K562 (cell line): ENCODE measurements around the gene CALHM2.

Source experiments
- CBX3 ChIP-seq, 2 experiments: IDR thresholded peaks; 1 replicate in 1 of 2; 2 replicates in 1 of 2; pipeline ENCODE4 v1.6.1; 2012; ENCODE audit warnings: inconsistent platforms in 2 of 2, low read length in 2 of 2, borderline replicate concordance in 1 of 2, control low read depth in 1 of 2
- ESRRA ChIP-seq: fragments of 450-650 bp; IDR thresholded peaks from 2 replicates; pipeline ENCODE4 v1.6.1; 2014; ENCODE audit warnings: low read depth, mild to moderate bottlenecking, moderate library complexity, borderline replicate concordance
- POLR2A ChIP-seq: fragments of 450-650 bp; conservative IDR thresholded peaks from 2 replicates; pipeline ENCODE4 v1.6.1; 2016
- POLR2H ChIP-seq: IDR thresholded peaks from 2 replicates; pipeline ENCODE4 v1.6.1; 2016; ENCODE audit warnings: missing genetic modification characterization, low read depth, mild to moderate bottlenecking, control low read depth, missing compliant biosample characterization, moderate library complexity
- TAF1 ChIP-seq: IDR thresholded peaks from 2 replicates; pipeline ENCODE4 v1.6.1; 2011; ENCODE audit warnings: mild to moderate bottlenecking, low read length, moderate library complexity; ENCODE audit not compliant: insufficient read depth, control insufficient read depth, severe bottlenecking; ENCODE audit errors: extremely low read depth
- TBL1XR1 ChIP-seq, 2 experiments: IDR thresholded peaks; 2 replicates each; pipeline ENCODE4 v1.6.1; 2012; ENCODE audit warnings: improper control_type of control experiment in 2 of 2, low read length in 2 of 2, mild to moderate bottlenecking in 1 of 2
- ZBTB8A ChIP-seq: fragments of 450-650 bp; IDR thresholded peaks from 2 replicates; pipeline ENCODE4 v1.6.1; 2018; ENCODE audit warnings: mild to moderate bottlenecking, moderate library complexity; ENCODE audit not compliant: partially characterized antibody
- TF ChIP-seq, protein P1 (sequence below), 2 experiments: fragments of 450-650 bp; formaldehyde crosslinking in 1 of 2; IDR thresholded peaks; 2 replicates each; pipeline versions ENCODE4 v1.4.0 to v1.6.1; 2014 to 2020; ENCODE audit warnings: mild to moderate bottlenecking in 2 of 2, borderline replicate concordance in 1 of 2, low read depth in 1 of 2
- TF ChIP-seq, protein P2 (sequence below), 3 experiments: IDR thresholded peaks in 2 of 3; conservative IDR thresholded peaks in 1 of 3; 2 replicates each; pipeline ENCODE4 v1.5.1; 2011 to 2012; ENCODE audit warnings: low read length in 3 of 3, mild to moderate bottlenecking in 3 of 3, control low read depth in 2 of 3, improper control_type of control experiment in 1 of 3, inconsistent platforms in 1 of 3, low read depth in 1 of 3, mixed read lengths in 1 of 3, moderate library complexity in 1 of 3; ENCODE audit not compliant: insufficient read depth in 2 of 3
- TF ChIP-seq, protein P3 (sequence below): sonication (generic); formaldehyde crosslinking; IDR thresholded peaks from 2 replicates; pipeline ENCODE4 v1.4.0; 2020; ENCODE audit warnings: mild to moderate bottlenecking, missing genetic modification reagents

DNA sequence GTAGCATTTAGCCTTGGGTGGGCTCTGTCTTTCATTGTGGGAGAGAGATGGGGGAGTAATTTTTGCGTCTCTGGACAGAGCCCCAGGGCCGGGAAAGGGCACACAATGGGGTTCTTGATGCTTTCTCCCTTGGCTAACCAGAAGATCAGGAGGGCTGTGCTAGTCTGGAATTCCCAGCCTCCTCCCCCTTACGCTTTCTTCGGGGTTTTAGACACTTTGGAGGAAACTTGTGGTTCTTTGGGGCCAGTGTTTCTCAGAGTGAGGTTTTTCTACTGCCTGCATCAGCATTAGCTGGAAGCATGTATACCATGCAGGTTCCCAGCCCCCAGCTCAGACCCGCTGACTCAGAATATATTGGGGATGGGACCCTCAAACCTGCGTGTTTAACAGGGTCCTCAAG, 48.3 kb upstream of the CALHM2 start:
- no peak for TF ChIP-seq POLR2H
- TF ChIP-seq TBL1XR1 (IDR thresholded peaks at IDR 0.05; ENCODE audit: low read length in 2 of 2) = no peak
- TF ChIP-seq POLR2A = no peak
- TF ChIP-seq ESRRA = no peak
- TF ChIP-seq, protein P1, sequence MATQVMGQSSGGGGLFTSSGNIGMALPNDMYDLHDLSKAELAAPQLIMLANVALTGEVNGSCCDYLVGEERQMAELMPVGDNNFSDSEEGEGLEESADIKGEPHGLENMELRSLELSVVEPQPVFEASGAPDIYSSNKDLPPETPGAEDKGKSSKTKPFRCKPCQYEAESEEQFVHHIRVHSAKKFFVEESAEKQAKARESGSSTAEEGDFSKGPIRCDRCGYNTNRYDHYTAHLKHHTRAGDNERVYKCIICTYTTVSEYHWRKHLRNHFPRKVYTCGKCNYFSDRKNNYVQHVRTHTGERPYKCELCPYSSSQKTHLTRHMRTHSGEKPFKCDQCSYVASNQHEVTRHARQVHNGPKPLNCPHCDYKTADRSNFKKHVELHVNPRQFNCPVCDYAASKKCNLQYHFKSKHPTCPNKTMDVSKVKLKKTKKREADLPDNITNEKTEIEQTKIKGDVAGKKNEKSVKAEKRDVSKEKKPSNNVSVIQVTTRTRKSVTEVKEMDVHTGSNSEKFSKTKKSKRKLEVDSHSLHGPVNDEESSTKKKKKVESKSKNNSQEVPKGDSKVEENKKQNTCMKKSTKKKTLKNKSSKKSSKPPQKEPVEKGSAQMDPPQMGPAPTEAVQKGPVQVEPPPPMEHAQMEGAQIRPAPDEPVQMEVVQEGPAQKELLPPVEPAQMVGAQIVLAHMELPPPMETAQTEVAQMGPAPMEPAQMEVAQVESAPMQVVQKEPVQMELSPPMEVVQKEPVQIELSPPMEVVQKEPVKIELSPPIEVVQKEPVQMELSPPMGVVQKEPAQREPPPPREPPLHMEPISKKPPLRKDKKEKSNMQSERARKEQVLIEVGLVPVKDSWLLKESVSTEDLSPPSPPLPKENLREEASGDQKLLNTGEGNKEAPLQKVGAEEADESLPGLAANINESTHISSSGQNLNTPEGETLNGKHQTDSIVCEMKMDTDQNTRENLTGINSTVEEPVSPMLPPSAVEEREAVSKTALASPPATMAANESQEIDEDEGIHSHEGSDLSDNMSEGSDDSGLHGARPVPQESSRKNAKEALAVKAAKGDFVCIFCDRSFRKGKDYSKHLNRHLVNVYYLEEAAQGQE (IDR thresholded peaks at IDR 0.05; ENCODE audit: borderline replicate concordance) = no peak
- TF ChIP-seq, protein P1 (CRISPR knock-in tag; IDR thresholded peaks at IDR 0.05; ENCODE audit: low read depth) = no peak
- TF ChIP-seq, protein P2, sequence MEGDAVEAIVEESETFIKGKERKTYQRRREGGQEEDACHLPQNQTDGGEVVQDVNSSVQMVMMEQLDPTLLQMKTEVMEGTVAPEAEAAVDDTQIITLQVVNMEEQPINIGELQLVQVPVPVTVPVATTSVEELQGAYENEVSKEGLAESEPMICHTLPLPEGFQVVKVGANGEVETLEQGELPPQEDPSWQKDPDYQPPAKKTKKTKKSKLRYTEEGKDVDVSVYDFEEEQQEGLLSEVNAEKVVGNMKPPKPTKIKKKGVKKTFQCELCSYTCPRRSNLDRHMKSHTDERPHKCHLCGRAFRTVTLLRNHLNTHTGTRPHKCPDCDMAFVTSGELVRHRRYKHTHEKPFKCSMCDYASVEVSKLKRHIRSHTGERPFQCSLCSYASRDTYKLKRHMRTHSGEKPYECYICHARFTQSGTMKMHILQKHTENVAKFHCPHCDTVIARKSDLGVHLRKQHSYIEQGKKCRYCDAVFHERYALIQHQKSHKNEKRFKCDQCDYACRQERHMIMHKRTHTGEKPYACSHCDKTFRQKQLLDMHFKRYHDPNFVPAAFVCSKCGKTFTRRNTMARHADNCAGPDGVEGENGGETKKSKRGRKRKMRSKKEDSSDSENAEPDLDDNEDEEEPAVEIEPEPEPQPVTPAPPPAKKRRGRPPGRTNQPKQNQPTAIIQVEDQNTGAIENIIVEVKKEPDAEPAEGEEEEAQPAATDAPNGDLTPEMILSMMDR (IDR thresholded peaks at IDR 0.05 in 2 of 3, conservative IDR thresholded peaks at IDR 0.05 in 1 of 3; ENCODE audit: insufficient read depth in 2 of 3, low read depth in 1 of 3, low read length in 3 of 3) = no peak
- no peak for TF ChIP-seq CBX3 (IDR thresholded peaks at IDR 0.05; ENCODE audit: borderline replicate concordance in 1 of 2, low read length in 2 of 2)
- TF ChIP-seq, protein P3, sequence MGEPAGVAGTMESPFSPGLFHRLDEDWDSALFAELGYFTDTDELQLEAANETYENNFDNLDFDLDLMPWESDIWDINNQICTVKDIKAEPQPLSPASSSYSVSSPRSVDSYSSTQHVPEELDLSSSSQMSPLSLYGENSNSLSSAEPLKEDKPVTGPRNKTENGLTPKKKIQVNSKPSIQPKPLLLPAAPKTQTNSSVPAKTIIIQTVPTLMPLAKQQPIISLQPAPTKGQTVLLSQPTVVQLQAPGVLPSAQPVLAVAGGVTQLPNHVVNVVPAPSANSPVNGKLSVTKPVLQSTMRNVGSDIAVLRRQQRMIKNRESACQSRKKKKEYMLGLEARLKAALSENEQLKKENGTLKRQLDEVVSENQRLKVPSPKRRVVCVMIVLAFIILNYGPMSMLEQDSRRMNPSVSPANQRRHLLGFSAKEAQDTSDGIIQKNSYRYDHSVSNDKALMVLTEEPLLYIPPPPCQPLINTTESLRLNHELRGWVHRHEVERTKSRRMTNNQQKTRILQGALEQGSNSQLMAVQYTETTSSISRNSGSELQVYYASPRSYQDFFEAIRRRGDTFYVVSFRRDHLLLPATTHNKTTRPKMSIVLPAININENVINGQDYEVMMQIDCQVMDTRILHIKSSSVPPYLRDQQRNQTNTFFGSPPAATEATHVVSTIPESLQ (CRISPR knock-in tag) = no peak
- TF ChIP-seq TAF1 = no peak
- TF ChIP-seq ZBTB8A = no peak
